Loucy (cell line): ENCODE measurements around the gene DERA.

ENCODE experiments used
- CTCF ChIP-seq: fragments of 200-600 bp; sonication (generic); conservative IDR thresholded peaks from 2 replicates; pipeline ENCODE4 v1.5.1; 2014; ENCODE audit warnings: mild to moderate bottlenecking, antibody characterized with exemption, low read length
- EZH2phosphoT487 ChIP-seq: fragments of 200-600 bp; IDR thresholded peaks from 2 replicates; pipeline ENCODE4 v1.6.1; 2018; ENCODE audit warnings: antibody characterized with exemption, mild to moderate bottlenecking, moderate library complexity, borderline replicate concordance

GRCh38 chr12:15939111-15939510 lies 28.0 kb downstream of the DERA start:
- TF ChIP-seq CTCF (no peak), EZH2phosphoT487 (no peak)
